Chondrocyte (in vitro differentiated cells): ENCODE results near the gene HOMER2. TPM values are rescaled to one million over a fixed set of nuclear protein-coding genes. Genes with fewer than 3 reads are reported as not detected.

ENCODE experiments used
- DNase-seq: peaks from one replicate; pipeline ENCODE4 v3.0.0; 2021; ENCODE audit warnings: mixed read lengths, low spot score
- H3K27ac Mint-ChIP-seq: one replicate; pipeline ENCODE4 v1.8.0; 2021; ENCODE audit warnings: mild to moderate bottlenecking, moderate library complexity, mixed read lengths; ENCODE audit not compliant: unreplicated experiment
- H3K27me3 Mint-ChIP-seq: 2 replicates; pipeline ENCODE4 v1.8.0; 2021; ENCODE audit warnings: low read depth, mixed read lengths
- H3K36me3 Mint-ChIP-seq: 2 replicates; pipeline ENCODE4 v1.8.0; 2021; ENCODE audit warnings: low read depth, mixed read lengths
- H3K4me1 Mint-ChIP-seq: 2 replicates; pipeline ENCODE4 v1.8.0; 2021; ENCODE audit warnings: low read depth, mild to moderate bottlenecking, mixed read lengths
- H3K4me3 Mint-ChIP-seq: one replicate; pipeline ENCODE4 v1.8.0; 2021; ENCODE audit warnings: mild to moderate bottlenecking, moderate library complexity, mixed read lengths; ENCODE audit not compliant: unreplicated experiment
- H3K9me3 Mint-ChIP-seq: 2 replicates; pipeline ENCODE4 v1.8.0; 2021; ENCODE audit warnings: low read depth, mixed read lengths
- total RNA-seq: library from RNA; stranded (reverse); gene quantifications from 3 replicates; pipeline ENCODE4 v1.2.1, GENCODE V29; 2021
- TF ChIP-seq, protein P1 (sequence below): fragments of 200-600 bp; sonication (generic); IDR thresholded peaks from 2 replicates; pipeline ENCODE4 v1.5.0; 2021; ENCODE audit warnings: antibody characterized with exemption, mild to moderate bottlenecking, moderate library complexity

The HOMER2 gene
- total RNA-seq, 1 donor from 2014 or later: 6.1 TPM

DNA sequence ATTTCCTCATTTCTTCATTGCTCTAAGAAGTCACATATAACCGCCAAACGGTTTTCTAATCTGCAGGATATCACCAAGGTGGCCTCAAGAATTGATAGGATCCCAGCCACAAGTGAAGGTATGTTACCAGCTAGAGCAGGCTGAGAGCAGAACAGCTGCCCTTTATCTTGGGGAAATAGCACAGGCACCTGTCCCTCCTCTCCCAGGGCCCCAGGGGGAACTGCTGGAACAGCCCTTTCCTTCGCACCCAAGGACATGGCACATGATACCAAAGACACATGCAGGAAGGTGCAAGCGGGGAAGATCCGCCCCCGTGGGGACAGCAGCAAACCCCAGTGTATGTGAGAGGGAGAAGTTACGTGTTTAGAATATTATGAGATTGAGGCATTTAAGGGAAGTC, 35.3 kb downstream of the HOMER2 start:
- DNase-seq: no peak
- no peak overlapping the region for H3K4me3 Mint-ChIP-seq
- TF ChIP-seq, protein P1, sequence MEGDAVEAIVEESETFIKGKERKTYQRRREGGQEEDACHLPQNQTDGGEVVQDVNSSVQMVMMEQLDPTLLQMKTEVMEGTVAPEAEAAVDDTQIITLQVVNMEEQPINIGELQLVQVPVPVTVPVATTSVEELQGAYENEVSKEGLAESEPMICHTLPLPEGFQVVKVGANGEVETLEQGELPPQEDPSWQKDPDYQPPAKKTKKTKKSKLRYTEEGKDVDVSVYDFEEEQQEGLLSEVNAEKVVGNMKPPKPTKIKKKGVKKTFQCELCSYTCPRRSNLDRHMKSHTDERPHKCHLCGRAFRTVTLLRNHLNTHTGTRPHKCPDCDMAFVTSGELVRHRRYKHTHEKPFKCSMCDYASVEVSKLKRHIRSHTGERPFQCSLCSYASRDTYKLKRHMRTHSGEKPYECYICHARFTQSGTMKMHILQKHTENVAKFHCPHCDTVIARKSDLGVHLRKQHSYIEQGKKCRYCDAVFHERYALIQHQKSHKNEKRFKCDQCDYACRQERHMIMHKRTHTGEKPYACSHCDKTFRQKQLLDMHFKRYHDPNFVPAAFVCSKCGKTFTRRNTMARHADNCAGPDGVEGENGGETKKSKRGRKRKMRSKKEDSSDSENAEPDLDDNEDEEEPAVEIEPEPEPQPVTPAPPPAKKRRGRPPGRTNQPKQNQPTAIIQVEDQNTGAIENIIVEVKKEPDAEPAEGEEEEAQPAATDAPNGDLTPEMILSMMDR: no peak
- peaks cover 3% of the 10 kb centered on the region for H3K36me3 Mint-ChIP-seq
- H3K27me3 Mint-ChIP-seq: no peaks in the 10 kb centered on the region
- H3K9me3 Mint-ChIP-seq: no peaks in the 10 kb centered on the region
- H3K27ac Mint-ChIP-seq: no peak overlapping the region
- peaks cover 12% of the 10 kb centered on the region for H3K4me1 Mint-ChIP-seq

DNA sequence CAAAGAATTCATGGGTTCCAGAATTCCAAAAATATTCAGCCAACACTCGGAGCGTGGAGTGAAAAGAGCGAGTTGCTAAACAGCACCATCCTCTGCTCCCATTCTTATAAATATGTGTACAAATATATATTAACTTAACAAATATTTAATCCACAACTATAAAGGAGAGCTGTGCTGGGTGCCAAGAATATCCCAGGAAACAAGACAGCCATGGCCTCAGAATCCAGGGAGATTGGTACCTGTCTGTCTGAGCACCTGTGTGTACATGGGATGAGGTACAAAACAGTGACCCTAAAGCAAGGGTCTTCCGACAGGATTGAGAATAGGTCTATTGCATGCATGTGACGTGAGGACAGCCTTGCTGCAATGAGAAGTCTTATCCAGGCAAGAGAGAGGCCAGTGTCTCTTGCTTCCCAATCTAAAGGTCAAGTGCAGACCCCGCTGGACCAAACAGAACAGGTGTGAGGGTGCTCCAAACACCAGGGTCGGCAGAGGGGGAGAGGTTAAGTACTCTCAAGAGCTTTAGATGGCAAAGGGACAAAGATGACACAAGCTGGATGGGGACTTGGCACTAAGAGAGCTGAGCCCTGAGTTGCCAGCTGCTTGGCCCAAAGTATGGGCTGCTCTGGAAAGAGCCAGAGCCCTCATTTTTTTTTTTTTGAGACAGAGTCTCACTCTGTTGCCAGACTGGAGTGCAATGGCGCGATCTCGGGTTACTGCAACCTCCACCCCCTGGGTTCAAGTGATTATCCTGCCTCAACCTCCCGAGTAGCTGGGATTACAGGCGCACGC, 36.2 kb downstream of the HOMER2 start:
- Mint-ChIP-seq H3K36me3 (peaks cover 2% of the 10 kb centered on the region), H3K27ac (no peak overlapping the region), H3K4me3 (no peak overlapping the region), H3K4me1 (peaks cover 12% of the 10 kb centered on the region), H3K27me3 (no peaks in the 10 kb centered on the region), H3K9me3 (no peaks in the 10 kb centered on the region)
- DNase-seq: no peak
- TF ChIP-seq, protein P1: no peak

DNA sequence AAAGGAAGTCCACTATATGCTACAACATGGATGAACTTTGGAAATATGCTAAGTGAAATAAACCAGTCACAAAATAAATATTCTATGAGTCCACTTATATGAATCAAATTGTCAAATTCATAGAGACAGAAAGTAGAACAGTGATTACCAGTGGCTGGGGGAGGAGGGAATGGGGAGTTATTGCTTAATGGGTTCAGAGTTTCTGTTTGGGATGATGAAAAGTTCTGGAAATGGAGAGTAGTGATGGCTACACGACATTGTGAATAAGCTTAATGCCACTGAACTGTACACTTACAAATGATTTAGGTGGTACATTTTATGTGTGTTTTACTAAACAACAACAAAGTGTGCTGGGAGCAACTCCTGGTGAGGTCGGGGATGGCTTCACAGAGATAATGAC, 38.1 kb downstream of the HOMER2 start:
- Mint-ChIP-seq H3K4me3 (no peak overlapping the region), H3K27me3 (no peaks in the 10 kb centered on the region), H3K9me3 (peaks cover 1% of the 10 kb centered on the region), H3K4me1 (peaks cover 4% of the 10 kb centered on the region), H3K36me3 (peaks cover 1% of the 10 kb centered on the region), H3K27ac (no peak overlapping the region)
- no peak for DNase-seq
- TF ChIP-seq, protein P1: no peak

DNA sequence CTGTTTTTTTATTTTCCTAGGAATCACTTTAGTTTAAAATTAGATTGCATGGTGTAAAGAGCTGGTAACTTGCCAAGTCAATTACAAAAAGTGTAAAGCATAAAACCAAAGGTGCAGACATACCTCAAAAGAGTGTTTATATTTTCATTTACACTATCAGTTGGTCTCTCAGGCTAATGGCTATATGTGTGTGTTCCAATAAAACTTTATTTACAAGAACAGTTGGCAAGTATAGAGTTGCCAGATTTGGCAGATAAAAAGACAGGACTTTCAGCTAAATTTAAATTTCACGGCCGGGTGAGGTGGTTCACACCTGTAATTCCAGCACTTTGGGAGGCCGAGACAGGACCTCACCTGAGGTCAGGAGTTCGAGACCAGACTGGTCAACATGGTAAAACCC, 41.1 kb downstream of the HOMER2 start:
- H3K27ac Mint-ChIP-seq: no peak overlapping the region
- H3K27me3 Mint-ChIP-seq: no peaks in the 10 kb centered on the region
- TF ChIP-seq, protein P1: no peak
- H3K4me3 Mint-ChIP-seq: no peak overlapping the region
- no peaks in the 10 kb centered on the region for H3K4me1 Mint-ChIP-seq
- H3K36me3 Mint-ChIP-seq: peaks cover 7% of the 10 kb centered on the region
- H3K9me3 Mint-ChIP-seq: peaks cover 18% of the 10 kb centered on the region
- DNase-seq: no peak

DNA sequence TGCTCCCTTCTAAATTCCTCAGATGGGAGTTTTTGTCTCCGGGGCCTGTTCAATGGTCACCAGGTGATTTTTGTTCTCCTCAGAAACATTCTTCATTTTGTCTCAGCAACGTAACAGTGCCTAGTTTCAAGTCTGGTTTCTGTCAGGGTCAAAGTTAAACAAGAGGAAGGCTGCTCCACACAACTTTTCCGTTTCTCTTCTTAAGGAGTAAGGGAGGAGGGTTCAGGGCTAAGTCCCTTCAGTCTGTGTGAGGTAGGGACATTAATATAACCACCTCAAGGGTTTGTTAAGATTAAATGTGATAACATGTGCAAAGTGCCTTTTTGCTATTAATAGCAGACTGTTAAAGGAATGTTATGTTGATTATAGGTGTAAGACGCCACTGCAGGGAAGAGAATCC, 41.8 kb downstream of the HOMER2 start:
- Mint-ChIP-seq H3K36me3 (peaks cover 7% of the 10 kb centered on the region), H3K4me3 (no peak overlapping the region), H3K27ac (no peak overlapping the region), H3K4me1 (no peaks in the 10 kb centered on the region), H3K27me3 (no peaks in the 10 kb centered on the region), H3K9me3 (peaks cover 18% of the 10 kb centered on the region)
- TF ChIP-seq, protein P1: no peak
- DNase-seq: no peak
